Measurements from ENCODE around the gene TXNDC2. TPM values are rescaled to one million over a fixed set of nuclear protein-coding genes. Genes with fewer than 3 reads are reported as not detected.

The TXNDC2 gene
- total RNA-seq, 4 donors from 2014 or later, result 0.27 TPM; not detected in 3

- peak overlapping the region; percentile 62 to 97 (median 92) for H3K4me3 ChIP-seq
- no peaks in the 10 kb centered on the region for H3K36me3 ChIP-seq
- in situ Hi-C loops (cut with MboI; ENCODE audit: low pct_ligation_motif_present in 1 of 4, low pct_unique_long_range_greater_than_20kb in 1 of 4, low sequenced_read_pairs in 3 of 4), result loop anchor here in 1 of 4 donors (25.0 kb wide), 1 partner anchor 301 kb away; the partner anchor contains the start of gene PPP4R1
- DNase-seq, result no peak
- intact Hi-C loops (cut with DNase I; ENCODE audit: low total_unique reads), result loop anchor here (10.0 kb wide), 1 partner anchor 58 kb away; no protein-coding TSS in a partner anchor
- H3K9me3 ChIP-seq, result no peaks in the 10 kb centered on the region
- peaks cover 1 to 33% (median 26%) of the 10 kb centered on the region in 4 donors for H3K4me1 ChIP-seq
- H3K27ac ChIP-seq, result peak overlapping the region; percentile 99 to 100 (median 99)
- 0 to 7% methylated on average over 5 to 12 of the region's 12 CpGs for WGBS, 2 donors (ENCODE audit: low coverage in 1 of 2)
- no peaks in the 10 kb centered on the region for H3K27me3 ChIP-seq
- TF ChIP-seq POLR2AphosphoS5 (IDR thresholded peaks at IDR 0.05) (no peak), EP300 (IDR thresholded peaks at IDR 0.05; ENCODE audit: low read depth) (no peak), POLR2A (IDR thresholded peaks at IDR 0.05) (no peak), CTCF (IDR thresholded peaks at IDR 0.05) (no peak)
Observed at GRCh38 chr18:9913151-9913525, 27.4 kb downstream of the TXNDC2 start.

- in situ Hi-C loops (cut with MboI; ENCODE audit: low pct_ligation_motif_present in 1 of 4, low pct_unique_long_range_greater_than_20kb in 1 of 4, low sequenced_read_pairs in 3 of 4), result loop anchor here in 1 of 4 donors (25.0 kb wide), 1 partner anchor 301 kb away; the partner anchor contains the start of gene PPP4R1
- peaks cover 7 to 39% (median 32%) of the 10 kb centered on the region in 4 donors for H3K4me1 ChIP-seq
- peak within 1 kb of the TSS; percentile 99 to 100 (median 99) for H3K27ac ChIP-seq
- no peaks in the 10 kb centered on the region for H3K9me3 ChIP-seq
- TF ChIP-seq EP300 (IDR thresholded peaks at IDR 0.05; ENCODE audit: low read depth) (no peak), CTCF (IDR thresholded peaks at IDR 0.05) (peak in 1 of 5 experiments; percentile 10), POLR2AphosphoS5 (IDR thresholded peaks at IDR 0.05) (peak; percentile 96 to 99 (median 99)), POLR2A (IDR thresholded peaks at IDR 0.05) (peak; percentile 97)
- intact Hi-C loops (cut with DNase I; ENCODE audit: low total_unique reads), result loop anchor here (10.0 kb wide), 1 partner anchor 59 kb away; no protein-coding TSS in a partner anchor
- 0 to 1% methylated on average over 2 to 43 of the region's 87 CpGs for WGBS, 2 donors (ENCODE audit: low coverage in 1 of 2)
- peak; percentile 95 for DNase-seq
- no peaks in the 10 kb centered on the region for H3K27me3 ChIP-seq
- no peaks in the 10 kb centered on the region for H3K36me3 ChIP-seq
- H3K4me3 ChIP-seq, result peak within 1 kb of the TSS; percentile 80 to 97 (median 92)
Observed at GRCh38 chr18:9913526-9914333, 28.0 kb downstream of the TXNDC2 start, which contains the start of gene VAPA. Gene VAPA, plus strand, starts transcription at chr18:9914016. Its CDS starts 241 bp downstream, at chr18:9914257.

- peak overlapping the region; percentile 80 to 97 (median 92) for H3K4me3 ChIP-seq
- TF ChIP-seq POLR2AphosphoS5 (IDR thresholded peaks at IDR 0.05), result no peak
- no peak for TF ChIP-seq CTCF (IDR thresholded peaks at IDR 0.05)
- TF ChIP-seq EP300 (IDR thresholded peaks at IDR 0.05; ENCODE audit: low read depth), result no peak
- TF ChIP-seq POLR2A (IDR thresholded peaks at IDR 0.05), result no peak
- intact Hi-C loops (cut with DNase I; ENCODE audit: low total_unique reads), result loop anchor here (10.0 kb wide), 1 partner anchor 59 kb away; no protein-coding TSS in a partner anchor
- no peaks in the 10 kb centered on the region for H3K9me3 ChIP-seq
- DNase-seq, result no peak
- 0% methylated on average over 21 of the region's 35 CpGs; no CpG with 5 or more reads in 1 of the 2 donors for WGBS, 2 donors (ENCODE audit: low coverage in 1 of 2)
- in situ Hi-C loops (cut with MboI; ENCODE audit: low pct_ligation_motif_present in 1 of 4, low pct_unique_long_range_greater_than_20kb in 1 of 4, low sequenced_read_pairs in 3 of 4), result loop anchor here in 1 of 4 donors (25.0 kb wide), 1 partner anchor 302 kb away; the partner anchor contains the start of gene PPP4R1
- H3K36me3 ChIP-seq, result no peaks in the 10 kb centered on the region
- H3K27ac ChIP-seq, result peak overlapping the region; percentile 99 to 100 (median 99)
- no peaks in the 10 kb centered on the region for H3K27me3 ChIP-seq
- peaks cover 9 to 44% (median 37%) of the 10 kb centered on the region in 4 donors for H3K4me1 ChIP-seq
Observed at GRCh38 chr18:9914334-9914583, 28.5 kb downstream of the TXNDC2 start.
